ENCODE results near the gene BRD9. TPM values are rescaled to one million over a fixed set of nuclear protein-coding genes. Genes with fewer than 3 reads are reported as not detected.

BRD9 gene
- total and polyA plus RNA-seq, 2 donors (not counting 3 experiments of a cell fraction or from before 2014, with no cell fraction given): 17.6 to 67.6 TPM

DNA sequence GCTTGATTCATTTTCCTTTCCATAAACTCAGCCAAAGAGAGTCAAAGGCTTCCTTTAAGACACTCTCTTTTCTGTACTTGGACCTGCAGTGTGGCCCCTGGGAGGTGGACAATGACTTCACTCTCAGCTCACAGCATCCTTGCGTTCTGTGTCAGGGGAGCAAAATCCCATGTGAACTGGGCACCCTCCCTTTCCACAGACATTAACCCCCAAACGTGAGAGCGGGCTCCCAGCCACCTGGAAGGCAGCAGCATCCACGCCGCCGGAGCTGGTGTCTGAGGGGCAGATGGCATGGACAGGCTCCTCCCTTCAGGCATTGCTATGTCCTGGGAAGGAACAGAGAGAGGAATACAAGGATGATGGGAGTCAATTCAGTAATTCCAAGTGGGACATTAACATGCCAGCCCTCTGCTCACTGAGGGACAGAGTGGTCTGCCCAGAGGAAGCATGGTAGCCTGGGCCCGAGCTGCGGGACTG, 39.6 kb upstream of the BRD9 start:
- H3K27me3 ChIP-seq (ENCODE audit: control insufficient read depth in 2 of 2, insufficient read depth in 2 of 2, low read length in 2 of 2): no peaks in the 10 kb centered on the region
- no peak overlapping the region for H3K9ac ChIP-seq (replicated peaks; ENCODE audit: extremely low read depth, insufficient read depth, low read length)
- TF ChIP-seq MYC (IDR thresholded peaks at IDR 0.05; ENCODE audit: low read depth, low read length) (no peak), JUN (IDR thresholded peaks at IDR 0.05; ENCODE audit: borderline replicate concordance, insufficient read depth, insufficient read length, low read depth) (no peak), GATA2 (IDR thresholded peaks at IDR 0.05; ENCODE audit: insufficient read depth, insufficient read length, low read depth, low read length) (no peak), POLR2AphosphoS5 (IDR thresholded peaks at IDR 0.05; ENCODE audit: insufficient read depth, low read depth, low read length) (no peak), MAX (IDR thresholded peaks at IDR 0.05; ENCODE audit: insufficient read depth, insufficient read length) (no peak), EZH2 (IDR thresholded peaks at IDR 0.05; ENCODE audit: borderline replicate concordance, low read depth, low read length, severe bottlenecking) (no peak), FOS (IDR thresholded peaks at IDR 0.05; ENCODE audit: borderline replicate concordance, insufficient read depth, low read length) (no peak), CTCF (IDR thresholded peaks at IDR 0.05; ENCODE audit: extremely low read depth in 1 of 2, insufficient read depth in 1 of 2, low read depth in 1 of 2, low read length in 2 of 2) (no peak), POLR2A (IDR thresholded peaks at IDR 0.05; ENCODE audit: low read depth, low read length) (no peak)
- no peaks in the 10 kb centered on the region for H3K79me2 ChIP-seq (ENCODE audit: control insufficient read depth, insufficient read depth, low read length)
- H3K4me1 ChIP-seq (ENCODE audit: control insufficient read depth, extremely low read depth, insufficient read depth, low read length): no peaks in the 10 kb centered on the region
- no peak overlapping the region for H3K4me2 ChIP-seq (ENCODE audit: insufficient read depth, low read length)
- intact Hi-C loops (cut with micrococcal nuclease): no loop called here
- POLR2A ChIA-PET: no interaction called here
- FAIRE-seq (no peak), DNase-seq (ENCODE audit: low read depth, low spot score) (no peak)
- no peaks in the 10 kb centered on the region for H3K9me3 ChIP-seq (replicated peaks; ENCODE audit: control insufficient read depth, insufficient read depth, low read length)
- no peak overlapping the region for H3K27ac ChIP-seq (ENCODE audit: insufficient read depth, low read depth, low read length)
- H3K36me3 ChIP-seq (ENCODE audit: control insufficient read depth in 2 of 2, extremely low read depth in 1 of 2, insufficient read depth in 2 of 2, low read length in 2 of 2): no peaks in the 10 kb centered on the region
- no peaks in the 10 kb centered on the region for H4K20me1 ChIP-seq (replicated peaks; ENCODE audit: control insufficient read depth, extremely low read depth, insufficient read depth, low read length)
- H3K9me1 ChIP-seq (replicated peaks; ENCODE audit: control insufficient read depth, extremely low read depth, insufficient read depth, low read length): no peaks in the 10 kb centered on the region
- CTCF ChIA-PET: interaction anchor here (0.8 to 2.2 kb wide), 5 partner anchors 9 to 242 kb away, joined by 3 to 9 read pairs (median 4); no protein-coding TSS in a partner anchor
- no TSS peak for BruUV-seq (replicated peaks)
- no peak overlapping the region for H3K4me3 ChIP-seq (replicated peaks in 1 of 3; ENCODE audit: insufficient read depth in 1 of 3, low read depth in 1 of 3, low read length in 3 of 3)
- dilution Hi-C loops (cut with MboI; ENCODE audit: extremely low pct_ligation_motif_present, low sequenced_read_pairs): no loop called here
- no peak overlapping the region for H2AFZ ChIP-seq (ENCODE audit: low read depth, low read length)

All from endothelial cell of umbilical vein (primary cell).